Adrenal gland (tissue), 5 donors: ENCODE data around the gene AKR1D1.
"Not testable (repeated sequence)": the region's sequence is repeated elsewhere in the genome, so short reads cannot be mapped to it uniquely, and the experiment has no call there.

ENCODE experiments used
- CTCF ChIP-seq, 6 experiments: fragments of 450-650 bp in 4 of 6; fragments of 200-600 bp in 2 of 6; sonication (generic) in 1 of 6; IDR thresholded peaks; 1 replicate in 5 of 6; 2 replicates in 1 of 6; pipeline versions ENCODE4 v1.5.1 to v1.8.0; 2016 to 2021; ENCODE audit warnings: antibody characterized with exemption in 6 of 6, mild to moderate bottlenecking in 2 of 6, moderate library complexity in 1 of 6
- POLR2A ChIP-seq, 2 donors: fragments of 450-650 bp; IDR thresholded peaks; one replicate each; pipeline ENCODE4 v1.6.1; 2017; ENCODE audit warnings: antibody characterized with exemption in 2 of 2, mild to moderate bottlenecking in 2 of 2, moderate library complexity in 1 of 2
- donor health status: DM: no; HTN: no; CAD: no.

GRCh38 chr7:138040063-138040462 lies 36.2 kb upstream of the AKR1D1 start:
- not testable (repeated sequence) for TF ChIP-seq CTCF, POLR2A (IDR thresholded peaks at IDR 0.05)
